Muscle layer of duodenum (tissue), 2 donors: ENCODE data around the gene KDM2A.

Experiments used
- H3K27ac ChIP-seq: one replicate; pipeline ENCODE4 v1.7.0; 2013; ENCODE audit warnings: mild to moderate bottlenecking, low read length
- H3K27me3 ChIP-seq: one replicate; pipeline ENCODE4 v1.7.0; 2013; ENCODE audit warnings: low read depth, mild to moderate bottlenecking, control low read depth, low read length
- H3K36me3 ChIP-seq, 2 donors: one replicate each; pipeline ENCODE4 v1.7.0; 2013; ENCODE audit warnings: low read length in 2 of 2, control low read depth in 1 of 2, mild to moderate bottlenecking in 1 of 2; ENCODE audit not compliant: insufficient read depth in 2 of 2, control insufficient read depth in 1 of 2
- H3K4me1 ChIP-seq, 2 donors: one replicate each; pipeline ENCODE4 v1.7.0; 2013; ENCODE audit warnings: low read length in 2 of 2, mild to moderate bottlenecking in 2 of 2, control low read depth in 1 of 2, moderate library complexity in 1 of 2; ENCODE audit not compliant: insufficient read depth in 2 of 2, control insufficient read depth in 1 of 2
- H3K4me3 ChIP-seq, 2 donors: one replicate each; pipeline ENCODE4 v1.7.0; 2013; ENCODE audit warnings: low read length in 2 of 2, low read depth in 1 of 2, mild to moderate bottlenecking in 1 of 2
- H3K9me3 ChIP-seq, 2 donors: one replicate each; pipeline ENCODE4 v1.7.0; 2013; ENCODE audit warnings: low read length in 2 of 2, control low read depth in 1 of 2, mild to moderate bottlenecking in 1 of 2; ENCODE audit not compliant: control insufficient read depth in 1 of 2
- donor health status: healthy.

The KDM2A gene

GRCh38 chr11:67146516-67147226 is 27.6 kb downstream of the KDM2A start:
- H3K36me3 ChIP-seq = peaks cover 7 to 12% of the 10 kb centered on the region in 2 donors
- no peak overlapping the region for H3K27ac ChIP-seq
- H3K9me3 ChIP-seq = no peaks in the 10 kb centered on the region
- H3K27me3 ChIP-seq = no peaks in the 10 kb centered on the region
- no peaks in the 10 kb centered on the region for H3K4me1 ChIP-seq
- H3K4me3 ChIP-seq = no peak overlapping the region

- H3K4me1 ChIP-seq = no peaks in the 10 kb centered on the region
These were observed 34.9 kb downstream of the KDM2A start for GRCh38 chr11:67153971-67154370.

GRCh38 chr11:67154726-67155125 is 35.7 kb downstream of the KDM2A start:
- H3K9me3 ChIP-seq = no peaks in the 10 kb centered on the region
- no peaks in the 10 kb centered on the region for H3K27me3 ChIP-seq
- H3K4me3 ChIP-seq = no peak overlapping the region
- H3K36me3 ChIP-seq = peaks cover 11 to 14% of the 10 kb centered on the region in 2 donors
- H3K4me1 ChIP-seq = no peaks in the 10 kb centered on the region
- no peak overlapping the region for H3K27ac ChIP-seq

More at GRCh38 chr11:67153971-67154370, 34.9 kb downstream of the KDM2A start:
- Histone ChIP-seq H3K4me3 (no peak overlapping the region), H3K27me3 (no peaks in the 10 kb centered on the region), H3K36me3 (peaks cover 11 to 14% of the 10 kb centered on the region in 2 donors), H3K9me3 (no peaks in the 10 kb centered on the region), H3K27ac (no peak overlapping the region)

GRCh38 chr11:67157691-67158090 is 38.6 kb downstream of the KDM2A start:
- no peaks in the 10 kb centered on the region for H3K9me3 ChIP-seq
- no peak overlapping the region for H3K27ac ChIP-seq
- H3K4me3 ChIP-seq = no peak overlapping the region
- no peaks in the 10 kb centered on the region for H3K4me1 ChIP-seq
- no peaks in the 10 kb centered on the region for H3K36me3 ChIP-seq
- H3K27me3 ChIP-seq = no peaks in the 10 kb centered on the region

- Histone ChIP-seq H3K36me3 (no peaks in the 10 kb centered on the region), H3K4me1 (no peaks in the 10 kb centered on the region), H3K4me3 (no peak overlapping the region), H3K9me3 (no peaks in the 10 kb centered on the region), H3K27me3 (no peaks in the 10 kb centered on the region), H3K27ac (no peak overlapping the region)
These were observed 39.2 kb downstream of the KDM2A start for GRCh38 chr11:67158221-67158620.

GRCh38 chr11:67160045-67160444 is 41.0 kb downstream of the KDM2A start:
- H3K9me3 ChIP-seq = no peaks in the 10 kb centered on the region
- H3K36me3 ChIP-seq = no peaks in the 10 kb centered on the region
- H3K4me1 ChIP-seq = no peaks in the 10 kb centered on the region
- H3K4me3 ChIP-seq = no peak overlapping the region
- no peak overlapping the region for H3K27ac ChIP-seq
- no peaks in the 10 kb centered on the region for H3K27me3 ChIP-seq

GRCh38 chr11:67160872-67161783 is 42.1 kb downstream of the KDM2A start:
- no peaks in the 10 kb centered on the region for H3K9me3 ChIP-seq
- peaks cover 0 to 3% of the 10 kb centered on the region in 2 donors for H3K4me1 ChIP-seq
- no peaks in the 10 kb centered on the region for H3K27me3 ChIP-seq
- no peaks in the 10 kb centered on the region for H3K36me3 ChIP-seq
- no peak overlapping the region for H3K27ac ChIP-seq
- H3K4me3 ChIP-seq = no peak overlapping the region

- peaks cover 3 to 10% of the 10 kb centered on the region in 2 donors for H3K4me1 ChIP-seq
- no peak overlapping the region for H3K27ac ChIP-seq
- no peak overlapping the region for H3K4me3 ChIP-seq
- H3K27me3 ChIP-seq = no peaks in the 10 kb centered on the region
- no peaks in the 10 kb centered on the region for H3K36me3 ChIP-seq
- H3K9me3 ChIP-seq = no peaks in the 10 kb centered on the region
These were observed 43.9 kb downstream of the KDM2A start for GRCh38 chr11:67163006-67163405.

- no peak overlapping the region for H3K4me3 ChIP-seq
- H3K27ac ChIP-seq = no peak overlapping the region
- H3K36me3 ChIP-seq = no peaks in the 10 kb centered on the region
- H3K9me3 ChIP-seq = no peaks in the 10 kb centered on the region
- peaks cover 3 to 15% of the 10 kb centered on the region in 2 donors for H3K4me1 ChIP-seq
- no peaks in the 10 kb centered on the region for H3K27me3 ChIP-seq
These were observed 46.6 kb downstream of the KDM2A start for GRCh38 chr11:67165623-67166022.

GRCh38 chr11:67167091-67167490 is 48.0 kb downstream of the KDM2A start:
- H3K27ac ChIP-seq = no peak overlapping the region

GRCh38 chr11:67167719-67168118 is 48.7 kb downstream of the KDM2A start:
- H3K4me1 ChIP-seq = peaks cover 3 to 22% of the 10 kb centered on the region in 2 donors
- no peaks in the 10 kb centered on the region for H3K9me3 ChIP-seq

More at GRCh38 chr11:67167091-67167490, 48.0 kb downstream of the KDM2A start:
- Histone ChIP-seq H3K9me3 (no peaks in the 10 kb centered on the region), H3K4me3 (no peak overlapping the region), H3K4me1 (peaks cover 3 to 22% of the 10 kb centered on the region in 2 donors), H3K27me3 (no peaks in the 10 kb centered on the region), H3K36me3 (no peaks in the 10 kb centered on the region)

More at GRCh38 chr11:67167719-67168118, 48.7 kb downstream of the KDM2A start:
- H3K27ac ChIP-seq = no peak overlapping the region
- H3K36me3 ChIP-seq = no peaks in the 10 kb centered on the region
- H3K4me3 ChIP-seq = no peak overlapping the region
- no peaks in the 10 kb centered on the region for H3K27me3 ChIP-seq
